Panc1 (cell line): ENCODE results near the gene VPS37B. TPM values are rescaled to one million over a fixed set of nuclear protein-coding genes. Genes with fewer than 3 reads are reported as not detected.

Source experiments
- ATAC-seq: fragments of 200-7000 bp; cut with Tn5 transposase; 2 replicates; pipeline ENCODE4 v1.9.1; 2020; ENCODE audit warnings: mild to moderate bottlenecking, moderate library complexity
- BruUV-seq: library from RNA; stranded (reverse); fragments of 400-500 nt; replicated peaks from 2 replicates; lab custom pipeline; 2021; lab: Mats Ljungman, UMichigan
- CTCF ChIA-PET: fragments of 300-600 bp; sonication (Branson Sonifier 250); formaldehyde crosslinking; loops from one replicate; lab custom pipeline; 2022; ENCODE audit warnings: antibody characterized with exemption; lab: Charles Lee
- POLR2A ChIA-PET: fragments of 300-600 bp; sonication (Branson Sonifier 250); formaldehyde crosslinking; loops from one replicate; lab custom pipeline; 2022; ENCODE audit warnings: antibody characterized with exemption; lab: Charles Lee
- DNase-seq: peaks from one replicate; pipeline ENCODE4 v3.0.0-alpha.2; 2010; ENCODE audit warnings: low read depth, low spot score
- H3K27ac ChIP-seq: 2 replicates; pipeline ENCODE4 v1.5.1; 2011; ENCODE audit warnings: mild to moderate bottlenecking, low read length, inconsistent platforms
- H3K27me3 ChIP-seq: fragments of 200-500 bp; sonication (Bioruptor generic); 2 replicates; pipeline ENCODE4 v1.6.0; 2014; ENCODE audit warnings: low read length, inconsistent platforms; ENCODE audit not compliant: control insufficient read depth, insufficient read depth
- H3K36me3 ChIP-seq: fragments of 200-500 bp; sonication (Bioruptor generic); 2 replicates; pipeline ENCODE4 v1.5.1; 2014; ENCODE audit warnings: inconsistent platforms, mild to moderate bottlenecking, low read length, moderate library complexity; ENCODE audit not compliant: control insufficient read depth, insufficient read depth
- H3K4me1 ChIP-seq: 2 replicates; pipeline ENCODE4 v1.5.1; 2011; ENCODE audit warnings: inconsistent platforms, mild to moderate bottlenecking, low read length, moderate library complexity; ENCODE audit not compliant: control insufficient read depth, insufficient read depth
- H3K4me3 ChIP-seq, 2 experiments: 2 replicates each; pipeline ENCODE4 v1.5.1; 2011 to 2012; ENCODE audit warnings: low read depth in 2 of 2, low read length in 2 of 2, mild to moderate bottlenecking in 2 of 2, inconsistent platforms in 1 of 2, moderate library complexity in 1 of 2
- H3K9me3 ChIP-seq: fragments of 200-500 bp; sonication (Bioruptor generic); 2 replicates; pipeline ENCODE4 v1.5.1; 2014; ENCODE audit warnings: low read depth, mild to moderate bottlenecking, inconsistent platforms, low read length, moderate library complexity; ENCODE audit not compliant: control insufficient read depth, insufficient read depth
- POLR2AphosphoS5 ChIP-seq: IDR thresholded peaks from 2 replicates; pipeline ENCODE4 v1.6.1; 2012; ENCODE audit warnings: mild to moderate bottlenecking, low read depth, low read length, moderate library complexity
- SIN3A ChIP-seq: IDR thresholded peaks from 2 replicates; pipeline ENCODE4 v1.6.1; 2012; ENCODE audit warnings: low read depth, mild to moderate bottlenecking, low read length, moderate library complexity, borderline replicate concordance; ENCODE audit not compliant: insufficient read depth
- TCF7L2 ChIP-seq: IDR thresholded peaks from 2 replicates; pipeline ENCODE4 v1.6.1; 2011; ENCODE audit warnings: mild to moderate bottlenecking, low read depth, low read length, inconsistent platforms
- in situ Hi-C: cut with HindIII; loops from 2 replicates; pipeline ENCODE4 v1.10.0; 2016; ENCODE audit warnings: low sequenced_read_pairs, low pct_unique_long_range_greater_than_20kb
- intact Hi-C: fragments of 100-400 bp; cut with micrococcal nuclease; formaldehyde crosslinking; loops from one replicate; pipeline ENCODE4 v1.10.0; 2022; ENCODE audit not compliant: unreplicated experiment
- total RNA-seq: library from RNA; stranded (reverse); gene quantifications from one replicate; pipeline ENCODE4 v1.2.1, GENCODE V29; 2021; ENCODE audit not compliant: unreplicated experiment
- TF ChIP-seq, protein P1 (sequence below), 2 experiments: IDR thresholded peaks; 2 replicates each; pipeline ENCODE4 v1.6.1; 2011 to 2012; ENCODE audit warnings: low read depth in 2 of 2, control low read depth in 1 of 2, low read length in 1 of 2, mild to moderate bottlenecking in 1 of 2, moderate library complexity in 1 of 2; ENCODE audit not compliant: insufficient read depth in 1 of 2
- TF ChIP-seq, protein P2 (sequence below): fragments of 450-650 bp; IDR thresholded peaks from 2 replicates; pipeline ENCODE4 v1.5.1; 2017; ENCODE audit warnings: mild to moderate bottlenecking

Gene VPS37B
- total RNA-seq, 1 experiment from 2014 or later, result 76.7 TPM

- peak overlapping the region; percentile 86 for H3K27ac ChIP-seq
- ATAC-seq, result peak; percentile 8
Measured at GRCh38 chr12:122862872-122863701, 32.8 kb downstream of the VPS37B start.

GRCh38 chr12:122862110-122862634 lies 33.8 kb downstream of the VPS37B start:
- Histone ChIP-seq H3K9me3 (no peaks in the 10 kb centered on the region), H3K4me1 (peaks cover 57% of the 10 kb centered on the region), H3K27ac (peak overlapping the region; percentile 86), H3K27me3 (no peaks in the 10 kb centered on the region), H3K4me3 (no peak overlapping the region), H3K36me3 (peaks cover 3% of the 10 kb centered on the region)
- no peak for DNase-seq
- CTCF ChIA-PET, result interaction anchor here (0.6 to 3.2 kb wide), 2 partner anchors 69 to 292 kb away, joined by 6 to 21 read pairs; no protein-coding TSS in a partner anchor
- intact Hi-C loops (no loop called here), in situ Hi-C loops (no loop called here)
- TF ChIP-seq POLR2AphosphoS5, result no peak; the same call in 1 of the 2 replicates
- no peak for TF ChIP-seq SIN3A
- peak; percentile 3 for ATAC-seq
- POLR2A ChIA-PET, result interaction anchor here (0.6 to 1.1 kb wide), 2 partner anchors 83 to 120 kb away, joined by 3 read pairs; no protein-coding TSS in a partner anchor
- BruUV-seq, result TSS peak; percentile 74

More at GRCh38 chr12:122862872-122863701, 32.8 kb downstream of the VPS37B start:
- peaks cover 65% of the 10 kb centered on the region for H3K4me1 ChIP-seq
- H3K9me3 ChIP-seq, result no peaks in the 10 kb centered on the region
- no peak overlapping the region for H3K4me3 ChIP-seq
- no peak for DNase-seq
- in situ Hi-C loops (no loop called here), intact Hi-C loops (no loop called here)
- ChIA-PET POLR2A (interaction anchor here (0.6 kb wide), 1 partner anchor 82 kb away, joined by 3 read pairs; no protein-coding TSS in a partner anchor), CTCF (interaction anchor here (0.6 kb wide), 1 partner anchor 97 kb away, joined by 3 read pairs; no protein-coding TSS in a partner anchor)
- no TSS peak for BruUV-seq
- H3K36me3 ChIP-seq, result peaks cover 3% of the 10 kb centered on the region
- H3K27me3 ChIP-seq, result no peaks in the 10 kb centered on the region
- TF ChIP-seq POLR2AphosphoS5 (no peak; the same call in 1 of the 2 replicates), SIN3A (no peak), TCF7L2 (no peak)
- TF ChIP-seq, protein P1, sequence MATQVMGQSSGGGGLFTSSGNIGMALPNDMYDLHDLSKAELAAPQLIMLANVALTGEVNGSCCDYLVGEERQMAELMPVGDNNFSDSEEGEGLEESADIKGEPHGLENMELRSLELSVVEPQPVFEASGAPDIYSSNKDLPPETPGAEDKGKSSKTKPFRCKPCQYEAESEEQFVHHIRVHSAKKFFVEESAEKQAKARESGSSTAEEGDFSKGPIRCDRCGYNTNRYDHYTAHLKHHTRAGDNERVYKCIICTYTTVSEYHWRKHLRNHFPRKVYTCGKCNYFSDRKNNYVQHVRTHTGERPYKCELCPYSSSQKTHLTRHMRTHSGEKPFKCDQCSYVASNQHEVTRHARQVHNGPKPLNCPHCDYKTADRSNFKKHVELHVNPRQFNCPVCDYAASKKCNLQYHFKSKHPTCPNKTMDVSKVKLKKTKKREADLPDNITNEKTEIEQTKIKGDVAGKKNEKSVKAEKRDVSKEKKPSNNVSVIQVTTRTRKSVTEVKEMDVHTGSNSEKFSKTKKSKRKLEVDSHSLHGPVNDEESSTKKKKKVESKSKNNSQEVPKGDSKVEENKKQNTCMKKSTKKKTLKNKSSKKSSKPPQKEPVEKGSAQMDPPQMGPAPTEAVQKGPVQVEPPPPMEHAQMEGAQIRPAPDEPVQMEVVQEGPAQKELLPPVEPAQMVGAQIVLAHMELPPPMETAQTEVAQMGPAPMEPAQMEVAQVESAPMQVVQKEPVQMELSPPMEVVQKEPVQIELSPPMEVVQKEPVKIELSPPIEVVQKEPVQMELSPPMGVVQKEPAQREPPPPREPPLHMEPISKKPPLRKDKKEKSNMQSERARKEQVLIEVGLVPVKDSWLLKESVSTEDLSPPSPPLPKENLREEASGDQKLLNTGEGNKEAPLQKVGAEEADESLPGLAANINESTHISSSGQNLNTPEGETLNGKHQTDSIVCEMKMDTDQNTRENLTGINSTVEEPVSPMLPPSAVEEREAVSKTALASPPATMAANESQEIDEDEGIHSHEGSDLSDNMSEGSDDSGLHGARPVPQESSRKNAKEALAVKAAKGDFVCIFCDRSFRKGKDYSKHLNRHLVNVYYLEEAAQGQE (IDR thresholded peaks at IDR 0.05; ENCODE audit: insufficient read depth in 1 of 2, low read depth in 2 of 2, low read length in 1 of 2), result no peak
- TF ChIP-seq, protein P2, sequence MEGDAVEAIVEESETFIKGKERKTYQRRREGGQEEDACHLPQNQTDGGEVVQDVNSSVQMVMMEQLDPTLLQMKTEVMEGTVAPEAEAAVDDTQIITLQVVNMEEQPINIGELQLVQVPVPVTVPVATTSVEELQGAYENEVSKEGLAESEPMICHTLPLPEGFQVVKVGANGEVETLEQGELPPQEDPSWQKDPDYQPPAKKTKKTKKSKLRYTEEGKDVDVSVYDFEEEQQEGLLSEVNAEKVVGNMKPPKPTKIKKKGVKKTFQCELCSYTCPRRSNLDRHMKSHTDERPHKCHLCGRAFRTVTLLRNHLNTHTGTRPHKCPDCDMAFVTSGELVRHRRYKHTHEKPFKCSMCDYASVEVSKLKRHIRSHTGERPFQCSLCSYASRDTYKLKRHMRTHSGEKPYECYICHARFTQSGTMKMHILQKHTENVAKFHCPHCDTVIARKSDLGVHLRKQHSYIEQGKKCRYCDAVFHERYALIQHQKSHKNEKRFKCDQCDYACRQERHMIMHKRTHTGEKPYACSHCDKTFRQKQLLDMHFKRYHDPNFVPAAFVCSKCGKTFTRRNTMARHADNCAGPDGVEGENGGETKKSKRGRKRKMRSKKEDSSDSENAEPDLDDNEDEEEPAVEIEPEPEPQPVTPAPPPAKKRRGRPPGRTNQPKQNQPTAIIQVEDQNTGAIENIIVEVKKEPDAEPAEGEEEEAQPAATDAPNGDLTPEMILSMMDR, result no peak
